Peyer's patch (tissue), 4 donors: ENCODE results near the gene MAML2. TPM values are rescaled to one million over a fixed set of nuclear protein-coding genes. Genes with fewer than 3 reads are reported as not detected.

Source experiments
- DNase-seq, 3 donors: peaks; one replicate each; pipeline ENCODE4 v3.0.0-alpha.2; 2017 to 2019
- H3K27ac ChIP-seq, 4 donors: fragments of 200-600 bp; sonication (generic); one replicate each; pipeline ENCODE4 v1.5.1; 2016 to 2019
- H3K27me3 ChIP-seq, 2 donors: fragments of 200-600 bp; sonication (generic); one replicate each; pipeline ENCODE4 v1.5.1; 2019
- H3K36me3 ChIP-seq, 3 donors: fragments of 200-600 bp; sonication (generic); one replicate each; pipeline ENCODE4 v1.5.1; 2016 to 2019
- H3K4me1 ChIP-seq, 4 donors: fragments of 200-600 bp; sonication (generic); one replicate each; pipeline ENCODE4 v1.5.1; 2016 to 2019
- H3K4me3 ChIP-seq, 4 donors: fragments of 200-600 bp; sonication (generic); 1 replicate in 3 of 4; 2 replicates in 1 of 4; pipeline ENCODE4 v1.5.1; 2016 to 2019; ENCODE audit warnings: mild to moderate bottlenecking in 1 of 4
- H3K9me3 ChIP-seq, 4 donors: fragments of 200-600 bp; sonication (generic); one replicate each; pipeline ENCODE4 v1.5.1; 2016 to 2019; ENCODE audit warnings: mild to moderate bottlenecking in 1 of 4
- CTCF ChIP-seq, 6 experiments: fragments of 450-650 bp in 4 of 6; fragments of 200-600 bp in 2 of 6; sonication (generic) in 1 of 6; IDR thresholded peaks; one replicate each; pipeline ENCODE4 v1.5.1; 2017 to 2019; ENCODE audit warnings: antibody characterized with exemption in 6 of 6, mild to moderate bottlenecking in 3 of 6, moderate library complexity in 1 of 6
- POLR2A ChIP-seq, 2 donors: fragments of 450-650 bp; IDR thresholded peaks; one replicate each; pipeline ENCODE4 v1.5.1; 2017; ENCODE audit warnings: antibody characterized with exemption in 2 of 2, mild to moderate bottlenecking in 2 of 2, moderate library complexity in 2 of 2
- total RNA-seq, 4 donors: library from RNA; depleted of rRNA; stranded (reverse); fragments of >200 nt; gene quantifications; one replicate each; pipeline ENCODE4 v1.1.0, GENCODE V29; 2016

MAML2 gene
- total RNA-seq, 4 donors from 2014 or later, result 8.4 to 60.2 (median 22.7) TPM

GRCh38 chr11:96090711-96091110 lies 252.3 kb downstream of the MAML2 start:
- TF ChIP-seq CTCF (IDR thresholded peaks at IDR 0.05), result no peak
- TF ChIP-seq POLR2A (IDR thresholded peaks at IDR 0.05), result no peak
- H3K27ac ChIP-seq, result no peak overlapping the region

GRCh38 chr11:96088914-96089313 lies 254.1 kb downstream of the MAML2 start:
- no peak for DNase-seq

More at GRCh38 chr11:96090711-96091110, 252.3 kb downstream of the MAML2 start:
- Histone ChIP-seq H3K4me3 (no peak overlapping the region), H3K4me1 (peaks cover 0 to 18% (median 0%) of the 10 kb centered on the region in 4 donors), H3K36me3 (peaks cover 0 to 5% (median 0%) of the 10 kb centered on the region in 3 donors), H3K9me3 (no peaks in the 10 kb centered on the region), H3K27me3 (no peaks in the 10 kb centered on the region)
- no peak for DNase-seq

GRCh38 chr11:96086111-96086510 lies 256.9 kb downstream of the MAML2 start:
- peaks cover 0 to 7% (median 0%) of the 10 kb centered on the region in 4 donors for H3K4me1 ChIP-seq
- no peak for DNase-seq
- H3K4me3 ChIP-seq, result no peak overlapping the region
- H3K9me3 ChIP-seq, result no peaks in the 10 kb centered on the region
- H3K36me3 ChIP-seq, result no peaks in the 10 kb centered on the region
- H3K27ac ChIP-seq, result no peak overlapping the region
- no peaks in the 10 kb centered on the region for H3K27me3 ChIP-seq
- no peak for TF ChIP-seq POLR2A (IDR thresholded peaks at IDR 0.05)
- TF ChIP-seq CTCF (IDR thresholded peaks at IDR 0.05), result no peak

More at GRCh38 chr11:96088914-96089313, 254.1 kb downstream of the MAML2 start:
- Histone ChIP-seq H3K4me3 (no peak overlapping the region), H3K36me3 (peaks cover 0 to 5% (median 0%) of the 10 kb centered on the region in 3 donors), H3K4me1 (peaks cover 0 to 18% (median 0%) of the 10 kb centered on the region in 4 donors), H3K27ac (no peak overlapping the region), H3K27me3 (no peaks in the 10 kb centered on the region), H3K9me3 (no peaks in the 10 kb centered on the region)
- TF ChIP-seq CTCF (IDR thresholded peaks at IDR 0.05), result no peak
- TF ChIP-seq POLR2A (IDR thresholded peaks at IDR 0.05), result no peak

GRCh38 chr11:96085319-96085930 lies 257.6 kb downstream of the MAML2 start:
- H3K4me1 ChIP-seq, result no peaks in the 10 kb centered on the region
- no peaks in the 10 kb centered on the region for H3K9me3 ChIP-seq
- TF ChIP-seq CTCF (IDR thresholded peaks at IDR 0.05) (no peak), POLR2A (IDR thresholded peaks at IDR 0.05) (no peak)
- no peak overlapping the region for H3K27ac ChIP-seq
- DNase-seq, result no peak
- no peak overlapping the region for H3K4me3 ChIP-seq
- no peaks in the 10 kb centered on the region for H3K36me3 ChIP-seq
- no peaks in the 10 kb centered on the region for H3K27me3 ChIP-seq

GRCh38 chr11:96084610-96085318 lies 258.2 kb downstream of the MAML2 start:
- TF ChIP-seq POLR2A (IDR thresholded peaks at IDR 0.05) (no peak), CTCF (IDR thresholded peaks at IDR 0.05) (no peak)
- Histone ChIP-seq H3K36me3 (no peaks in the 10 kb centered on the region), H3K9me3 (no peaks in the 10 kb centered on the region), H3K27me3 (no peaks in the 10 kb centered on the region), H3K27ac (no peak overlapping the region), H3K4me3 (no peak overlapping the region), H3K4me1 (no peaks in the 10 kb centered on the region)
- no peak for DNase-seq
